Activated CD4-positive, alpha-beta T cell treated with anti-CD3 and anti-CD28 coated beads, Interleukin-2, amount 50 U/mL, for 48 hours (primary cell): ENCODE measurements around the gene IRX3.
"Not testable (repeated sequence)": the region's sequence is repeated elsewhere in the genome, so short reads cannot be mapped to it uniquely, and the experiment has no call there.

Source experiments
- DNase-seq, 2 experiments: peaks; one replicate each; pipeline ENCODE4 v3.0.0-alpha.2; 2020

Gene IRX3

DNA sequence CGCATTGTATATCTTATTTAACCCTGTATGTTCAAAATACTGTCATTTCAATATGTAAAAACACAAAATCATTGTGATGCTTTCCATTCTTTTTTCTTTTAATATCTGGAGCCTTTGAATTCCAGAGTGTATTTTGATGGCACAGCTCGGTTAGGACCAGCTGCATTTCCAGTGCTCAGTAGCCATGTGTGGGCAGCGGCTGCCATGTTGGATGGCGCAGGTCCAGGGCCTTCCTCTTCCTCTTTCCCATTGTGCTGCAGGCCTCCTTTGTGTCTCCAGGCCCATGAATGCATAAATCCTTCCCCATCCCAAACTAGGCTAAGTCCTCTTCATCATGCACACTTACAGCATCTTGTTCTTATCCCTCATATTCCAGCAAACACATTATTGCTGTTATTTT, 13.0 kb downstream of the IRX3 start:
- DNase-seq, result no peak

DNA sequence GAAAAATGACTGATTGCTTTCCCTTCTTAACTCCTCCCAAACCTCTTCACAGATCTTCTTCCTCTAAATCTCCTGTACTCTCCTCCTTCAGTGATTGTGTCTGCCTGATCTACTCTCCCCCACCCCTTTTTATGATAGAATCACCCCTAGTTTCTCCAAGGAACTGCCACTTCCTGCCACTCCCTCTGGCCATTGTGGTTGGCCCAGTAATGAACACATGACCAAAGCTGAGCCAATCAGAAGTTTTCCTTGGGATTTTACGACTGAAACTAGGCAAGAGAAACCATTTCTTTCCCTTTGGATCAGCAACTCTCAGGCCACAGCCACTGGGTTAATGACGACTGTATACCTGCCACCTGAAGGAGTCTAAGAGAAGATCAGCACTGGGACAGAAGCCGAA, 15.9 kb downstream of the IRX3 start:
- DNase-seq, result no peak

DNA sequence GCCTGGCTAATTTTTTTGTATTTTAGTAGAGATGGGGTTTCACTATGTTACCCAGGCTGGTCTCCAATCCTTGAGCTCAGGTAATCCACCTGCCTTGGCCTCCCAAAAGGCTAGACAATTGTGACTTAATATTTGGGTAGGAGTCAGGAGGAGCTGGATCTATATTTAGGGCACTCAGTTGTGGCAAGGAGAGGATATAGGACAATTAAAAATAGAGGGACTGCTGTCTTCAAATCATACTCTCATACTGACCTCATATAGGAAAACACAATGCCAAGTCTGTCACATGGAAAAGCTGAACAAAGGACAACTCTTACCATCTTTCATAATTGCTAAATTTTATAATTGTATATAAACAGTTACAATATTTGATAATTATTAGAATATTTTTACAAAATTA, 17.1 kb downstream of the IRX3 start:
- no peak for DNase-seq

DNA sequence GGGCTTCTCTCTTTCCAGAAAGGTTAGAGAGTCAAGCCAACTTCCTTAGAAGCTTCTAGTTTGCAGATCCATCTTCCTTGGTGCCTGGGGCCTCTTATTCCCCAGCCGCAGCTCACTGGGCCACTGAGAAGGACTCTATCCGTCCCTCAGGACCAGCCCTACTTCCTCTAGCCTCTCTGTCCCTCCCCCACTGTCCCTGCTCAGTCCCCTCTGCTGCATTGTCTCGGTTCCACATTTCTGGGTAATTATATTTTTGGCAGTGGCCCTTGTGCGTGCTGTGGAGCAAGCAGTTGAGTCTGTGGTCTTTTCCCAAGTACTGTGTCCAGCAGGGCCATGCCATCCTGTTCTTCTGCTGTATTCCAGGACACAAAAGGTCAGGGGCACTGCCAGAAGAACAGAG, 17.8 kb downstream of the IRX3 start:
- no peak for DNase-seq

DNA sequence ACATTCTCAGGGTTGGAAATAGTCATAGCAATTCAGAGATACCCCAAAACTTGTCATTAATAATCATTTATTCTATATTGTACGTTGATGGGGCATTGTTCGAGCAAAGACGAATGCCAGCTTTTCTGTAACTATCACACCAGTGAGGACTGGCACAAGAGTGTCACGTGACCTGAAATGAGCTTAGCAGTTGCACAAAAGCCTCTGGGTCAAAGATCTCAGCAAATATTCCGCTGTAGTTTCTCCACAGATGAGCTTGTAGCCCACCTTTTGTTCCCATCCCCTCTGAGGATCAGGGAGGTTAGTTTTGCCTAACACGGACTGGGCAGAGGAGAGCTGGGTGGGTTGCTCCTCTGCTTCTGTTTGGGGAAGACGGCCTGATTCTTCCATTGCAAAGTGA, 18.2 kb downstream of the IRX3 start:
- no peak for DNase-seq

DNA sequence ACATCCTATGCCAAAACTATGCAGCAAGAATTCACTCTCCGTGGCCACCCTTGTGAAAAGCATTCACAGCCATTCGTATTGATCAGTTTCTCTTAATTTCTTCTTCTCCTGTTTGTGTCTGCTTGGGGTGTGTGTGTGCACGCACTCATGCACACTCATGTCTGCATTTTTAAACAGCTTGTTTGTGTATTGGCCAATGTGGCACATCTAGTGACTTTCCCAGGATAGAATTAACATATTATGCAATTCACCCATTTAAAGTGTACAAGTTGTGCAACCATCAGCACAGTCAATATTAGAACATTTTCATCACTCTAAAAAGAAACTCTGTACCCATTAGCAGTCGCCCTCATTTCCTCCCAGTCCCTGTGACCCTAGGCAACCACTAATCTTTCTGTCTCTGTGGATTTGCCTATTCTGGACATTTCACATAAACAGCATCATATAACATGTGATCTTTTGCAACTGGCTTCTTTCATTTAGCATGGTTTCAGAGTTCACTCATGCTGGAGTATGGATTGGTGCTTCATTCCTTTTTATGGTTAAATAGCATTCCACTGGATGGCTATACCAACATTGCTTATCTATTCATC, 20.1 kb downstream of the IRX3 start:
- DNase-seq, result no peak

DNA sequence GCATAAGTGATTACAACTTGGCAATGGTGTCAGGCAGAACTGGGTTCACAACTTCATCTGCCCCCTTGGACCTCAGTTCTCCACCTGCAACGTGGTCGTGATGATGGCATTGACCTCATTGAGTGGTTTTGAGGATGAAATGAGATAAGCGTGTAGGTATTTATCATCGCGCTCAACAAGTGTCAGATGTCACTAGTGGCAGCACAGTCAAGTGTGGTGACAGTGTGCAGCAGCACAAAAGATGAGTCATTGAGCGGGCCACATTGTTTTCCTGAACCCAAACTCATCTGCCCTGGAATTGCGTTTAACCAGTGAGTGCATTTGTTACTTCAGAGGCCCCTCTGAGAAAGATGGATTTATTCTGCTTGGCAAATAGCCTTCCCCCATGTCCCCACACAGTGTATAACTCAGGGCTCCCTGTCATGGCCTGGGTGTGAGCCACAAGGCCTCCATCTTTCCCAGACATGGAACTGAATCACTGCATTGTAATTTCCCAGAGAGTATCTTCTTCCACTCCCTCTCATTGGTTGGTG, 20.9 kb downstream of the IRX3 start:
- DNase-seq, result no peak

DNA sequence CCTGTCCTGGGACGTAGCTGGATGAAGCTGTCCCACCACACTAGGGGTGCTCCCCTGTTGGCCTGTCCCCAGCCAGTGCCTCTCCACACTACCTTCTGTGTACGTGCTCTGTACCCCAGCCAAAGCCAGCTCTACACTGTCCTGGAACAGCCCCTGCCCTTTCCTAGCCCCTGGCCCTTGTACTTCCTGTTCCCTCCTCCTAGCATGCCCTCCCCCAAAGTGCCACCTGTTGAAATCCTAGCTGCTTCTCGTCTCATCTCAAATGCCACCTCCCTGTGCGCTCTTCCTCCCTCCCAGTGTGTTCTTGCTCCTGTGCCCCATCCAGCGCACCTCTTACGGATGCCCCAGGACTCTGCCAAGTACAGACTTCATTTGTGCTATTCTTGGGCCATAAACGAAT, 33.5 kb downstream of the IRX3 start:
- no peak for DNase-seq

DNA sequence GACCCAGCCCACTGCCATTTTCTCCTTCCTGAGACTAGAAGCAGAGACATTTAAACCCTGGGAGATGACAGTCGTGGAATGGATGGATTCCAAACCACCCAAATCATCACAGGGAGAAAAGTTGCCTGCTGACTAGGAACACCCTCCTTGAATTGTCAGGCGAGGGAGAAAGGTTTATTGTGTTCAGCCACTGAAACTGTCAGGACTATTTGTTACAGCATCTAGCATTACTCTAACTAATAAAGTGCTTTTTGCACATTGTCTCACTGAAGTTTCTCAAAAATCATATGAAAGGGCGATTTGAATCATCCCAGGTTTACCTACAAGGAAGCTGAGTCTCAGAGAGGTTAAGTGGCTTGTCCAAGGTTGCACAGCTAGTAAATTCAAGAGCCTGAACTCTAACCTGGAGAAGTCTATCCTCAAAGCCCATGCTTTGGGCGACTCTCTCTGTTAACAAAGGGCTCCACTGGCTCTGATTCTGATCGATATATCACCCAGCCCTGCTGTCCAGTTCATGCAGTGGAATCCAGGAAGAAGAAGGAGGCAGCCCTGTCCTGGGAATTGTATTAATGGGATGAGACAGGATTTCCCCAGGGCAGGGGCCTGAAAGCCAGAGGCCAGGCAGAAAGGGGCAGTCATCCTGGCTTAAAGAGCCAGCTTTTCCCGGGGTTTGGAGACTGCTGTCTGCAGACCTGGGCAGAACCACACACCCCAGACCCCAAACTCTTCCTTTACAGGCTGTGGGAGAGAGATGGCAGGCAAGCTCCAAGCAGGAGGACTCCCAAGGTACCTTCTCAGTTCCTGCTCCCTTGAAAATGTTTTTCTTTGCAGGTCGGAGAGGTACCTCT, 37.5 kb downstream of the IRX3 start:
- DNase-seq, result no peak

DNA sequence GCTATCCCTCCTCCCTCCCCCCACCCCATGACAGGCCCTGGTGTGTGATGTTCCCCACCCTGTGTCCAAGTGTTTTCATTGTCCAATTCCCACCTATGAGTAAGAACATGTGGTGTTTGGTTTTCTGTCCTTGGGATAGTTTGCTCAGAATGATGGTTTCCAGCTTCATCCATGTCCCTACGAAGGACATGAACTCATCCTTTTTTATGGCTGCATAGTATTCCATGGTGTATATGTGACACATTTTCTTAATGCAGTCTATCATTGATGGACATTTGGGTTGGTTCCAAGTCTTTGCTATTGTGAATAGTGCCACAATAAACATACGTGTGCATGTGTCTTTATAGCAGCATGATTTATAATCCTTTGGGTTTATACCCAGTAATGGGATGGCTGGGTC, 38.9 kb downstream of the IRX3 start:
- not testable (repeated sequence) for DNase-seq

DNA sequence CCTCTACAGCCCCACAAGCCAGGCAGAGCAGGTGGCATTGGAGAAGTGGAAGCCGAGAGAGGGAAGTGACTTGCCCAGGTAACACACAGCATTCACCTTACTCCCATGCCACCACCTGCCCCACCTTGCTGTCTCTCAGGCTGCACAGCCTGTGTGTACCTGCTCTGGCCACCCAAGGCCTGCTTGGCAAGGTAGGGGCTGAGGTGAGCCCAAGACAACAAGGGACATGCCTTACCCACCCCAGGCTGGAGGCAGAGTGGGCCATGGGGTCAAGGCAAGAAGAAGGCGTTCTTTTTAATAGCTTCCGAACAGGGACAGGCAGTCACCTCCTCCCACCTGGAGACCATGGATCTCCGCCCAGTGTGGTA, 40.1 kb downstream of the IRX3 start:
- DNase-seq, result no peak

DNA sequence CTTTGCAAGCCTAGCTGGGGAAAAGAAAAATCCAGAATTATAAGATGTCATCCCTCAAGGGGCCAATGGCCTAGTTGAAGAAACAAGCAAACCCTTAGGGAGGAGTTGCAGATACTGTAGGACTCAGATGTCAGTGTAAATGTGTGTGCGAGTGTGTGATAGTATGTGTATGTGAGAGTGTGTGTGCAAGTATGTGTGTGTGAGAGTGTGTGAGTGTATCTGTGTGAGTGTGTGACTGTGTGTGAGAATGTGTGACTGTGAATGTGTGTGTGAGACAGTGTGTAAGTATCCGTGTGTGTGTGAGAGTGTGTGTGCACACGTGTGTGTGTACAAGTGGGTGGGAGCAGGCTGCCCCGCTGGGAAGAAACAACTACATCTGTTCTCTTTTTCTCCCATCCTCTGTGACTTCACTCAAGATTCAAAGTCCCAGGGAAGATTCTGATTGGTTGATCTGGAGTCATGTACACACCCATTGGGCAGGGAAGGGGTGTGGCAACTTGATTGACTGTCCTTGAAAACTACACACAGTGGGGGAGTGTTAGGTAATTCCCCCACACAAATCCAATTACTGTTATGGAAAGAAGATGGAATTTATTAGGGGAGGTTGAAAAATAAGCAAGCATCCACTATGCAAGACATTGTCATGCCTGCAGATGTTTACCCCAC, 40.7 kb downstream of the IRX3 start:
- DNase-seq, result no peak

DNA sequence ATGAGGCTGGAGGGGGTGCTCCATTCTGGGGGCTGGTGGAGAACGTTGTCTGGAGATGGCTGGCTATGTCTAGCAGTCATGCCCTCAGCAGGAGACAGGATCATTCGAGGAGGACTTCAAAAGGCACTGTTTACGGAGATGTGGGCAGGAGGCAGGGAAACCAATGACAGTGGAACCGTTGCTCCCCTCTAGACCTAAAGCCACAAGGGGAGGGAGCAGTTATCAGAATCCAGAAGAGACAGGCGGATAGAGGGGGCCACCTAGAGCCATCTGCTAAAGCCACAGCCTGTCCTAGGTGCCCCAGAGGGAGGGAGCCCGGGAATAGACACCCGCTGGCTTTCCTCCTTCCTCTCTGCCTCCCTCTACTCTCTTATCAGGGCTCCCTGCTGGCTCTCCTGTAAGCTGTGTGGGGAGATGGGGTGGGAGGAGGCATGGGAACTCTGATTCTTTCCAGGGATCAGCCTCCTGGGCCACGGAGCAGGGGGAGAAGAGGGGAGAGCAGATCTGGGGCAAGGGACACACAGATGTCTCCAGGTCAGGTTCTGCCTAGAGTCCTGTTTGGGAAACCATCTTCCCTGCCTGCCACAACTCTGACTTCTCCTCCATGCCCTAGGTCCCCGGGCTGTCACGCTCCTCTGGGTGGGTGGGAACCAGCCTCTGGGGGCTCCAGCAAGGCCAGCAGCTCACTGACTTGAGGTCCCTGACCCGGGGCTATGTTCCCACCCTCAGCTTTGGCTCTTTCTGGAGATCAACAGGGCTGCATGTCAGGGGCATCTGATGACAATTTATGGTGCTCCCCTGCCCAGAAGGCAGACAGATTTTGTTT, 42.3 kb downstream of the IRX3 start:
- DNase-seq, result no peak

DNA sequence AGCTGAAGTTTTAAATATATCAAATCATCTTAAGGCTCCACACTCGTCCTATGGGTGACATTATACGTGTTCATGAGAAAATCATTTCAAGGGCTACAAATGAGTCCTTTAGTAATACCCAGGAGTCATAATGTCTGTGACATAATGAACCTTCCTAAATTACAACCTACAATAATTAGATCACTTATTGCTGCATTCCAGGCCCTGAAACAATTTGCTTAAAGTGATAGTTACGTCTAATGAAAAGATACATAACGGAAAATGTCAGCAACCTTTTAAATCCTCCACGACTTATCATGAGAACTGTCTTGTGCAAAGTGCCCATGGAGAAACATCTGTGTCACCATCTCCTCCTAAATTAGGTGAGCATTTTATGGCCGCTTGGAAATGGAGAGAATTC, 43.4 kb downstream of the IRX3 start:
- no peak for DNase-seq

DNA sequence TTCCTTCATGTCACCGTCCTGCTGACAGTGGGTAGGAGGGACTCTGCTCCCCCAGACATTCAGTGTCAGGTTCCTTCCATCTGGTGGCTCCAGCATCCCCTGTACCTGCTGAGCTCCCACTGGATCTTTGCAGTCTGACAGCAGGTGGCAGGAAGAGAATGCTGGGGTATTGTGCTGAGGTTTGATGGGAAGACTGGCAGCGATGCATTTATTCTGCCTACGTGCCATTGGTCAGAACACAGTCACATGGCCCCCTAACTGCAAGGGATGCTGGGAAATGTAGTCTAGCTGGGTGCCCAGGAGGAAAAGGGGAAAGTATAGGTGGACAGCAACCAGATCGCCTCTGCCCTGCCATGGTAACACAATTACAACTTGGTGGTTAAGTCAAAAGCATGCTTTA, 44.4 kb downstream of the IRX3 start:
- DNase-seq, result no peak

DNA sequence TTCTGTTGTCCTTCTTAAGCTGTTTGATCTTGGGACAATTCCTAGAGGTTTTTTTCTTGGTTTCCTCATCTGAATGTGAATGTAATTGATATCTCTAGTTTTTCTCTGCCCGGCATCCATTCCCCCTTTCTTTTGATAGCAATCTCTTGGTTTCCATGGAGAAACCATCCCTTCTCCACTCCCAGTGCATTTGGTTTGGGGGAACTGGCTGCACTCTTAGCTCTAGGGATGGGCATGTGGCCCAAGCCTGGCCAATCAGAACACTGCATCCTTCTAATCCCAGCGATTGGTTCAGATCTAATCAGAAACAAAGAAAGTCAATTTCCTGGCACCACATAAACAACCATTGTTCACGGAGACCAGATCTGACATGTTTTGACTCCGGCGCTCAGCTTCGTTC, 45.1 kb downstream of the IRX3 start:
- DNase-seq, result no peak

DNA sequence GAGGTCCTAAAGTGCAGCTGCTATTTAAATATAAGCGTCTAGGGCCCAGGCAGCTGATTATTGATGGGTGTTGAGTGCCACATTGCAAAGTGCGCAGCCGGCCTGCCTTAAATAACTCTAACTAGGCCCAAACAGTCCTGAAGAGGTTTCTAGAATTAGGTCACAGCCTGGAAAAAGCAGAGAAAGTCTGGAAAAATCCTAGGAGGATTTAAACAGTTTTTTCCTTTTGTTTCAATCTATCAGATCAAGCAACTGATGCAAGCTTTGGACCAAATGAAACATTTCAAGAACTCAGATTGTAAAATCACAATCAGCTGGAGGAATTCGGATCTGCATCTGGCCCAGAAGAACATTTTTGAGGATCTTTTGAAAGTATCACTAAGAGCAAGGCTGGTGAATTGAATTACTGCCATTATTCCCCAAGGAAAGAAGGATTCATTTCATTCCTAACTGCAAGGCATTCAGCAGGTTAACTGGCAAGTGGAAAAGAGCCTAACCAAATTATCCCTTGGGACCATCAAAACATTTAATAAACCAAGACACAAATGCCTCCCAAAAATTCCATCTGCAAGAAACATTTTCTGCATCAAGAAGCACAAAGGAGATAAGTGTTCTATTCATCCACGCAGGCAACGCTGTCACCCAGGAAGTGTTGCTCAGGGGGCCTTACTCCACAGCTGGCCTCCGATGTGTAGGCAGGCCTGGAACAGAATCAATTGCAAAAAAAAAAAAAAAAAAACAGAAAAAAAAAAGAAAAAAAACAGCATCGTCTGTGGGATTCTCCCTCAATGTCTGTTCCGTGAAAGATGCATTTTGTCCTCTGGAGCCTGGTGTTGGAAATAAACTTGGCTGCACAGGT, 46.1 kb downstream of the IRX3 start:
- no peak for DNase-seq

DNA sequence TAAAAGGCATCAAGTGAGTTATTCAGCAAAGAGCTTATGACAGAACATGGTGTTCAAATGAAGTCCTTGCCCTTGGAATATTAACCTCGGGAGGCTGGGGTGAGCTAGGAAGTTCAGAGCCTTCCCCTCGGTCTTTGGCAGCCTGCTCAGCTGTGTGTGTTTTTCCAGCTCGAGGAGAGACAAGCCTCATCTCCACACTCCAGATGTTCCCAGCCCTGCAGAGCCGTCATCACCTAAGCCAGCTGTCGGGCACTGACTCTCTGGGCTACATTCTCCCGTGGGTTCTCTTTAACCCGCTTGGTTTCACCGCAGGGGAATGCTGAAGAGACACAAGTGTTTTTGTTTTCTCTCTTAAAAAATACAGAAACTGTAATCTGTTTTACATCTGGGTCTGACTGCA, 47.1 kb downstream of the IRX3 start:
- DNase-seq, result no peak

DNA sequence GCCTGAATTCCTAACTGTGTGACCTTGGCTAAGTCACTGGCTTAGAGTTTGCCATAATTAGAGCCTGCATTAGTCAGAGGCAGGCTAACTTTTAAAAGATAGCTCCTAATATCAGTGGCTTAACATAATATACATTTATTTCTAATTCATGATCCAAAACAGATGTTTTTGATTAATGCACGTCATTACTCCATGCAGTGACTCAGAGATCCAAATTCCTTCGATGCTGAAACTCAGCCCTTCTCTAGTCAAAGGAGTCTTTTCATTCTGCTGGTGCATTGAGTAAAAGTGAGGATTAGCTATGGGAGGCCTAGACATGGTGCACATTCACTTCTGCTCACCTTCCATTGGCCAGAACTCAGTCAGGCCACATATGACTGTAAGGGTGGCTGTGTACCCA, 49.8 kb downstream of the IRX3 start:
- no peak for DNase-seq

DNA sequence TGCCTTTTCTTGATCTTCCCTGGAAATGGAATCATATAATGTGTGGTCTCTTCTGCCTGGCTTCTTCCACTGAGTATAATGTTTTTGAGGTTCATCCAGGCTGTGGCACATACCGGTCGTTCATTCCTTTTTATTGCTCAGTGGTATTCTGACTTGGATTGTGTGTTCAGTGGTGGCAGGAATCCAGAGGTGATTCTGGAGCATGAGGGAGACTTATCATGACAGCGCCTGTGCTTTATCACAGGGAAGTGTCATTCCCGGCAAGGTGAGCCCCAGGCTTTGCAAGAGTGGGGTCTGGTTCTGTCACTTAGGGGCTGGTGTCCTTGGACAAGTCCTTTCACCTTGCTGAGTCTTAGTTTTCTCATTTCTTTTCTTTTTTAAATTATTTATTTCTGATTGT, 53.0 kb downstream of the IRX3 start:
- DNase-seq, result no peak
